Tibial nerve (tissue), 4 donors: ENCODE measurements around the gene ARAP1. TPM values are rescaled to one million over a fixed set of nuclear protein-coding genes. Genes with fewer than 3 reads are reported as not detected.

Experiments used
- DNase-seq, 2 donors: peaks; one replicate each; pipeline ENCODE4 v3.0.0-alpha.2; 2019; ENCODE audit warnings: low spot score in 2 of 2
- H3K27ac ChIP-seq, 4 donors: fragments of 200-600 bp; sonication (generic) in 3 of 4; one replicate each; pipeline ENCODE4 v1.5.1; 2017 to 2019; ENCODE audit warnings: mild to moderate bottlenecking in 1 of 4
- H3K27me3 ChIP-seq, 2 donors: fragments of 200-600 bp; sonication (generic) in 1 of 2; one replicate each; pipeline versions ENCODE4 v1.5.1 to v1.6.0; 2017 to 2019
- H3K36me3 ChIP-seq, 3 donors: fragments of 200-600 bp; sonication (generic); one replicate each; pipeline ENCODE4 v1.5.1; 2018 to 2019
- H3K4me1 ChIP-seq, 4 donors: fragments of 200-600 bp; sonication (generic) in 3 of 4; one replicate each; pipeline ENCODE4 v1.5.1; 2017 to 2019
- H3K4me3 ChIP-seq, 4 donors: fragments of 200-600 bp; sonication (generic) in 3 of 4; one replicate each; pipeline ENCODE4 v1.5.1; 2017 to 2019; ENCODE audit warnings: mild to moderate bottlenecking in 1 of 4, moderate library complexity in 1 of 4
- H3K9me3 ChIP-seq, 4 donors: fragments of 200-600 bp; sonication (generic) in 3 of 4; one replicate each; pipeline ENCODE4 v1.5.1; 2017 to 2019
- CTCF ChIP-seq, 5 experiments: fragments of 200-600 bp in 3 of 5; fragments of 450-650 bp in 2 of 5; sonication (generic) in 3 of 5; IDR thresholded peaks; one replicate each; pipeline ENCODE4 v1.5.1; 2016 to 2019; ENCODE audit warnings: antibody characterized with exemption in 5 of 5, mild to moderate bottlenecking in 3 of 5, moderate library complexity in 2 of 5
- EP300 ChIP-seq, 2 donors: sonication (generic); formaldehyde crosslinking; IDR thresholded peaks; one replicate each; pipeline ENCODE4 v1.6.1; 2017; ENCODE audit warnings: antibody characterized with exemption in 2 of 2, mild to moderate bottlenecking in 1 of 2
- POLR2A ChIP-seq, 2 donors: fragments of 450-650 bp; IDR thresholded peaks; one replicate each; pipeline ENCODE4 v1.6.1; 2017; ENCODE audit warnings: antibody characterized with exemption in 2 of 2, mild to moderate bottlenecking in 2 of 2, moderate library complexity in 2 of 2
- WGBS, 2 donors: methylation state at CpG; one replicate each; pipeline ENCODE4 v1.1.5; 2018; 5-methylcytosine and 5-hydroxymethylcytosine counted together
- total RNA-seq, 4 donors: library from RNA; depleted of rRNA; stranded (reverse); fragments of >200 nt; gene quantifications; one replicate each; pipeline ENCODE4 v1.1.0, GENCODE V29; 2016

ARAP1 gene
- total RNA-seq, 4 donors from 2014 or later: 104 to 151 (median 149) TPM

DNA sequence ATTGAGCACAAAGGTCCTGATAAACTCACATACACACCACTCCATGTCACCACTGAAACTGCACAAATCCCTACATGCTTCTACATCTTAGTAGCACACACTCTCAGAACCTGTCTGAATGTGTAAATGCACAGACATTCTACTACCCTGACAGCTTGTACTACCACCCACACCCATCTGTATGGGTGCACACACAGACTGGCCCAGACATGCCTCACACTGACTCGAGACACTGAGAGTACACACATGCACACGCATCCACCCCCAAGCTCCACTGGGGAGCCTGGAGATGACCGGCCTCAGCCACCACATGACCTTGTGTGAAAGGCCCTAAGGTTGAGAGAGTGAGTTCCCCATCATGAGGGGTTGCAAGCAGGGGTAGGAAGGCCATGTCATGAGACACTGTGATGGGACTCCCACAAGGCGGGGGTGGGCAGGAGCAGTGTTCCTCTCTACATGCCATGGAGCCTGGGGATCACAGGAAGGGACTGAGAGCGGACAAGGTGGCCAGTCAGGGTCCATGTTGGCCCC is 28.1 kb downstream of the ARAP1 start:
- Histone ChIP-seq H3K27me3 (no peaks in the 10 kb centered on the region), H3K36me3 (peaks cover 0 to 15% (median 0%) of the 10 kb centered on the region in 3 donors), H3K27ac (peak overlapping the region in 1 of 4 donors; percentile 79), H3K9me3 (no peaks in the 10 kb centered on the region), H3K4me3 (no peak overlapping the region), H3K4me1 (peaks cover 0 to 81% (median 40%) of the 10 kb centered on the region in 4 donors)
- WGBS, 2 donors: 68 to 88% methylated on average over 4 to 5 of the region's 5 CpGs
- TF ChIP-seq CTCF (IDR thresholded peaks at IDR 0.05) (no peak), EP300 (IDR thresholded peaks at IDR 0.05) (no peak), POLR2A (IDR thresholded peaks at IDR 0.05) (no peak)
- no peak for DNase-seq

GRCh38 chr11:72723508-72723907 is 28.7 kb downstream of the ARAP1 start:
- Histone ChIP-seq H3K36me3 (peaks cover 0 to 20% (median 0%) of the 10 kb centered on the region in 3 donors), H3K27me3 (no peaks in the 10 kb centered on the region), H3K4me1 (peaks cover 0 to 87% (median 42%) of the 10 kb centered on the region in 4 donors), H3K4me3 (no peak overlapping the region), H3K9me3 (no peaks in the 10 kb centered on the region), H3K27ac (peak overlapping the region in 3 of 4 donors; percentile 45 to 89 (median 82))
- DNase-seq: no peak
- no peak for TF ChIP-seq EP300 (IDR thresholded peaks at IDR 0.05)
- no peak for TF ChIP-seq POLR2A (IDR thresholded peaks at IDR 0.05)
- TF ChIP-seq CTCF (IDR thresholded peaks at IDR 0.05): no peak
- WGBS, 2 donors: 63 to 65% methylated on average over 9 of the region's 9 CpGs

DNA sequence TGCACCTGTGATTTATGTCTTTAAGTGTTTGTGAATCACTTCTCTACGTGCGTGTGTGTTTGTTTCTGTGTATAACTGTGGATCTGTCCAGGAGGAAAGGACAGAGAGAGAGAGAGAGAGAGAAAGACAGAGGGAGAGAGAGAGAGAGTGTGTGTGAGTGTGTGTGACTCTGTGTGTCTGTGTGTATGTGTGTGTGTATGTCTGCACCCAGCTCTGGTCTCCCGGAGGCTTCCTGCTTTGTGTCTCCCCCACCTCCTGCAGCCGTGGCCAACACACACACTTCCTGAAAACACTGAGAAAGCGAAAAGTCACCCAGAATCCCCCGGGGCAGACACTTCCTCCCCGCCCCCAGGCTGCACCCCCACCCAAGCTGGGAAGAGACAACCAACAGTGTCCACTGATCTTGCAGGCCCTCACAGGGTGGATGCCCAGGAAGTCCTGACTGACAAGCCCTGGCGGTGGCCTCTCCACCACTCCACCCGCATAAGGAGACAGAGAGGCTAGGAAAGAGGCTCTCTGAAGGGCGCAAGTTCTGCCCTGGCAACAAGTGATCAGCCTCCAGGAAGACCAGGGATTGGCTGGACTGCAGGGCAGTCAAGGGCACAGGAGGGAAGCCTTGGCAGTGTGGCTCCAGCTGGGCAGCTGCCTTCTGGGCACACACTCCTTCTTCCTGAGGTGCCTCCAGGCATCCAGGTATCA is 30.0 kb downstream of the ARAP1 start:
- Histone ChIP-seq H3K27me3 (no peaks in the 10 kb centered on the region), H3K4me3 (peak overlapping the region; percentile 41 to 66 (median 57)), H3K9me3 (no peaks in the 10 kb centered on the region), H3K4me1 (peaks cover 0 to 93% (median 42%) of the 10 kb centered on the region in 4 donors), H3K27ac (peak overlapping the region; percentile 72 to 91 (median 86)), H3K36me3 (peaks cover 0 to 27% (median 0%) of the 10 kb centered on the region in 3 donors)
- peak; percentile 77 to 88 for DNase-seq
- 0 to 1% methylated on average over 9 to 10 of the region's 10 CpGs for WGBS, 2 donors
- TF ChIP-seq POLR2A (IDR thresholded peaks at IDR 0.05): peak in 1 of 2 donors; percentile 51
- TF ChIP-seq CTCF (IDR thresholded peaks at IDR 0.05): peak in 2 of 5 experiments; percentile 16 to 19
- TF ChIP-seq EP300 (IDR thresholded peaks at IDR 0.05): peak in 1 of 2 donors; percentile 79

DNA sequence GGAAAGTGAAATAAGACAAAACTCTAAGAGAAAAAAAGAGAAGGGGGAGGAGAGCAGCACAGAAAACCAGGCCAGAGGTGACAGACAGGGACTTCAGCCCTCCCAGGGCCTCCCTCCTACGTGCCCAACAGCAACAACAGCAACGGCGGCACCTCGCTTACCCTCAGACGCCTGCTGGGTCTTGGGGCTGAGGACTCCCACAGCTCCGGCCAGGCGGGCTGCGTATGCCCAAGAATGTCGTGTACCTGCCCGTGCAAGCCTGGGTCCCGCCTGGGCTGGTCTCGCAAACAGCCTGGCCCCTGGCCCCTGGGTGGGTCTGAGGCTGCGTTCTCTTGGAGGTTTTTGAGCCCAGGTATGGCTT is 30.5 kb downstream of the ARAP1 start:
- no peak for DNase-seq
- TF ChIP-seq CTCF (IDR thresholded peaks at IDR 0.05): no peak
- TF ChIP-seq POLR2A (IDR thresholded peaks at IDR 0.05): no peak
- no peak for TF ChIP-seq EP300 (IDR thresholded peaks at IDR 0.05)
- peaks cover 0 to 97% (median 42%) of the 10 kb centered on the region in 4 donors for H3K4me1 ChIP-seq
- peak overlapping the region; percentile 72 to 91 (median 86) for H3K27ac ChIP-seq
- H3K9me3 ChIP-seq: no peaks in the 10 kb centered on the region
- WGBS, 2 donors: 16 to 28% methylated on average over 13 of the region's 13 CpGs
- peak overlapping the region; percentile 41 to 66 (median 57) for H3K4me3 ChIP-seq
- H3K27me3 ChIP-seq: no peaks in the 10 kb centered on the region
- H3K36me3 ChIP-seq: peaks cover 0 to 28% (median 0%) of the 10 kb centered on the region in 3 donors

DNA sequence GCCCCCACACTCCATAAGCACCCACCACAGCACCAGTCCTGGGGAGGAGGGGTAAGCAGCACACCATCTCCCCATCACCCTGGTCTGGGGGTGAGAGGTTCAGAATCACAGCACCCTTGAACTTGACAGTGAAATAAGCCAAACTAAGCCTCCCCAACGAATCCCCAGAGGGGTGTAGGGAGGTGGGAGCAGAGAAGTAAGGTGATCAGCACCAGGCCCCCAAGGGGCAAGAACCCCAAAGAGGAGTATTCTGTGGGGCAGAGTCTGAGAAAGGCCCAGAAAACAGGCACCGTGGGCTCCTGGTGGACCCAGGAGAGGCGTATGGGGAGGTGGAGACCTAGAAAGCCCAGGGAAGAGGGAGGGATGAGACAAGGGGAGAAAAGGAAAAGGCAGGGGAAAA is 30.9 kb downstream of the ARAP1 start:
- H3K9me3 ChIP-seq: no peaks in the 10 kb centered on the region
- no peaks in the 10 kb centered on the region for H3K27me3 ChIP-seq
- no peak for DNase-seq
- peaks cover 0 to 28% (median 0%) of the 10 kb centered on the region in 3 donors for H3K36me3 ChIP-seq
- H3K4me1 ChIP-seq: peaks cover 0 to 97% (median 42%) of the 10 kb centered on the region in 4 donors
- WGBS, 2 donors: 22 to 35% methylated on average over 3 of the region's 3 CpGs
- no peak for TF ChIP-seq CTCF (IDR thresholded peaks at IDR 0.05)
- no peak for TF ChIP-seq EP300 (IDR thresholded peaks at IDR 0.05)
- TF ChIP-seq POLR2A (IDR thresholded peaks at IDR 0.05): no peak
- H3K27ac ChIP-seq: peak overlapping the region; percentile 72 to 91 (median 86)
- H3K4me3 ChIP-seq: peak overlapping the region; percentile 41 to 66 (median 57)
